Pericardium fibroblast (primary cell): ENCODE results near the gene SBK1. TPM values are rescaled to one million over a fixed set of nuclear protein-coding genes. Genes with fewer than 3 reads are reported as not detected.

Experiments used
- total RNA-seq: library from RNA; depleted of rRNA; stranded (reverse); fragments of >200 nt; gene quantifications from 2 replicates; pipeline ENCODE4 v1.2.3, GENCODE V29; 2015

The SBK1 gene
- total RNA-seq, result not detected in 2 replicates

DNA sequence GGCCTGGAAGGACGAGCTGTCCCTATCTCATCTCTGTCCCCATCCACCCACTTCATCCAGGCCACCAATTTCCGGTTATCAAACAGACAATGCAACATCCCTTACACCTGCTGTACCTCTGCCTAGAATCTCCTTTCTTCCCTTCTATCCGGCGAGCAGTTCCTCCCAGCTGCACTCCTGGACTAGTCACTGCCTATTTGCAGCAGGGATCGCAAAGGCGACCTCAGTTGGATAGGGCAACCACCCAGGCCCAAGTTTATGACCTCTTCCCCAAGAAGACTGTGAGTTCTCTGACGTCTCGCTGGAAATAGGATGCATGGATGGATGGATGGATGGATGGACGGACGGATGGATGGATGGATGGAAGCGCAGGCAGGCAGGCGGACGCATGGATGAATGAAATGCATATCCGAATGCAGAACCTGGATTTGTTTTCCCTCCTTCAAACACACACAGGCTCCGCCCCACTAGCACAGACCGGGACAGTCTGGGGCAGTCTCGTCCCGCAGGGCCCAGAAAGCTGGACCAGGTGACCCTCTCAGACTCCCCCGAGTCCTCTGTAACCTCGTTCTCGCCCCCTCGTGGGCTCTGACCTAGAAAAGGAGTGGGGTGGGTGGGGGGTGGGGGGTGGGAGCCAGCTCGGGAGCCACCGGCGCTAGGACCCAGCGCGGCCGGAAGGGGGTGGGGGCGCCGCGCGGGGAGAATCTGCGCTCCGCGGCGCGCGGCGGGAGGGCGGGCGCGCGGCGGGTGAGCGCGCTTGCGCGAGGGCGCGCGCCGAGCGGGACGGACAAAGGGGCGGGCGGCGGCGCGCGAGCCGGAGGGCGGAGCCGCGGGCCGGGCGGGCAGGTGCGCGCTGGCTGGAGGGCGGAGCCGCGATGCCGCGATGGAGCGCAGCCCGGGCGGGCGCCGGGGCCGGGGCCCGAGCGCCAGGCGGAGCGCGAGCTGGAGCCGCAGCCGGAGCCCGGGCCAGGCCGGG, at the start of gene SBK1:
TSS of gene SBK1 (plus strand) at position 875 of the 976 bp plus-strand sequence. CDS start 24,867 bp downstream, outside the sequence.

DNA sequence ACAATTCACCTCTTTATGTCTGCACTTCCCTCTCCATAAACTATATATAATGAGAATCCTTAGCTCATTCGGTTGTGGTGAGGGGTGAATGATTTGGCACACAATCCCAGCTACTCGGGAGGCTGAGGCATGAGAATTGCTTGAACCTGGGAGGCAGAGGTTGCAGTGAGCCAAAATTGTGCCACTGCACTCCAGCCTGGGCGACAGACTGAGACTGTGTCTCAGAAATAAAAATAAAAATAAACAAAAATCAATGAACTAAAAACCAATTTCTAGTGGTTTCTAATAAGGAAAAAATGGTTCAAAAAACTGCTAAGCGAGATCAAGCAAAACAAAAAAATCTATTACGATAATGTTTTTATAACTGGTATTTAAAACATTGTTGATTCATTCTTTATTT, 71.1 kb downstream of the SBK1 start, which contains the start of gene NPIPB6:
TSS of gene NPIPB6 (minus strand) at position 101 of the 400 bp plus-strand sequence. CDS start 686 bp downstream, outside the sequence.

Other genes starting within 250 kb of the SBK1 start
- not detected in 2 replicates for gene GSG1L, start 228.8 kb upstream of the SBK1 start, total RNA-seq
- 54.0 and 62.4 TPM in 2 replicates for gene XPO6, start 80.6 kb upstream of the SBK1 start, total RNA-seq
- gene NPIPB6, start 71.0 kb downstream of the SBK1 start, total RNA-seq, result under 0.01 and 0.09 TPM in 2 replicates
- gene EIF3CL, start 111.3 kb downstream of the SBK1 start, total RNA-seq, result 58.1 and 103 TPM in 2 replicates
- gene NPIPB7, start 179.8 kb downstream of the SBK1 start, total RNA-seq, result not detected in 2 replicates
- gene CLN3, start 199.5 kb downstream of the SBK1 start, total RNA-seq, result 14.4 and 22.2 TPM in 2 replicates
- gene APOBR, start 202.1 kb downstream of the SBK1 start, total RNA-seq, result not detected in 2 replicates
- gene IL27, start 214.3 kb downstream of the SBK1 start, total RNA-seq, result not detected in 2 replicates
- gene NUPR1, start 246.4 kb downstream of the SBK1 start, total RNA-seq, result 58.2 and 72.5 TPM in 2 replicates